HepG2 (cell line): ENCODE measurements around the gene ZC3H18. TPM values are rescaled to one million over a fixed set of nuclear protein-coding genes. Genes with fewer than 3 reads are reported as not detected.

ENCODE experiments used
- ARNT2 ChIP-seq: sonication (generic); formaldehyde crosslinking; IDR thresholded peaks from 2 replicates; pipeline ENCODE4 v1.8.0; 2022; ENCODE audit warnings: mild to moderate bottlenecking, low read depth, missing genetic modification reagents, moderate library complexity
- PAXIP1 ChIP-seq: sonication (generic); formaldehyde crosslinking; conservative IDR thresholded peaks from 2 replicates; pipeline ENCODE4 v1.4.0; 2020; ENCODE audit warnings: mild to moderate bottlenecking, missing genetic modification reagents, moderate library complexity
- RERE ChIP-seq: IDR thresholded peaks from 2 replicates; pipeline ENCODE4 v1.6.1; 2016; ENCODE audit warnings: low read depth, missing genetic modification reagents, missing compliant biosample characterization
- TCF7L2 ChIP-seq: IDR thresholded peaks from 2 replicates; pipeline ENCODE4 v1.6.1; 2011; ENCODE audit warnings: mild to moderate bottlenecking, low read depth, low read length, moderate library complexity
- THYN1 ChIP-seq: sonication (generic); formaldehyde crosslinking; IDR thresholded peaks from 2 replicates; pipeline ENCODE4 v1.8.1; 2023; ENCODE audit warnings: low read depth, mild to moderate bottlenecking, moderate library complexity, missing genetic modification reagents, borderline replicate concordance
- ZNF136 ChIP-seq: sonication (generic); formaldehyde crosslinking; IDR thresholded peaks from 2 replicates; pipeline ENCODE4 v1.8.1; 2022; ENCODE audit warnings: low read depth, mild to moderate bottlenecking, moderate library complexity, missing genetic modification reagents
- ZNF160 ChIP-seq: sonication (generic); formaldehyde crosslinking; IDR thresholded peaks from 2 replicates; pipeline ENCODE4 v1.8.0; 2022; ENCODE audit warnings: mild to moderate bottlenecking, inconsistent platforms, missing genetic modification reagents
- ZNF670 ChIP-seq: sonication (generic); formaldehyde crosslinking; IDR thresholded peaks from 2 replicates; pipeline ENCODE4 v1.8.0; 2022; ENCODE audit warnings: mild to moderate bottlenecking, missing genetic modification reagents, borderline replicate concordance
- ZNF850 ChIP-seq: sonication (generic); formaldehyde crosslinking; conservative IDR thresholded peaks from 2 replicates; pipeline ENCODE4 v1.9.0; 2021; ENCODE audit warnings: mild to moderate bottlenecking, missing genetic modification reagents
- ZSCAN12 ChIP-seq: sonication (generic); formaldehyde crosslinking; IDR thresholded peaks from 2 replicates; pipeline ENCODE4 v1.9.0; 2021; ENCODE audit warnings: mild to moderate bottlenecking, missing genetic modification reagents
- polyA plus RNA-seq, 8 experiments: library from polyadenylated mRNA; depleted of rRNA in 3 of 8; stranded (reverse) in 7 of 8; unstranded in 1 of 8; fragments of >200 nt; fragmentation: Illumina TruSeq in 4 of 8; extraction: Trizol in 4 of 8; gene quantifications; 2 replicates each; pipeline versions ENCODE4 v1.2.1 to v1.2.3, GENCODE V29; 2011 to 2016; ENCODE audit warnings: low read depth in 4 of 8, missing spikeins in 1 of 8, mixed read lengths in 1 of 8; ENCODE audit not compliant: insufficient read depth in 1 of 8
- total RNA-seq, 5 experiments: library from RNA; depleted of rRNA; stranded (reverse); fragments of >200 nt; fragmentation: Illumina TruSeq; extraction: Trizol; gene quantifications; 2 replicates each; pipeline ENCODE4 v1.2.3, GENCODE V29; 2016; ENCODE audit warnings: low read depth in 1 of 5
- TF ChIP-seq, protein P1 (sequence below): sonication (generic); formaldehyde crosslinking; IDR thresholded peaks from 2 replicates; pipeline ENCODE4 v1.4.0; 2020; ENCODE audit warnings: mild to moderate bottlenecking, missing genetic modification reagents, borderline replicate concordance
- TF ChIP-seq, protein P2 (sequence below): sonication (generic); formaldehyde crosslinking; IDR thresholded peaks from 2 replicates; pipeline ENCODE4 v1.5.0; 2020; ENCODE audit warnings: missing genetic modification reagents, mild to moderate bottlenecking, borderline replicate concordance

ZC3H18 gene
- total and polyA plus RNA-seq, 2 of the 13 experiments (the other 11 are each of a cell fraction or from before 2014, with no cell fraction given): 11.2 to 27.4 TPM

DNA sequence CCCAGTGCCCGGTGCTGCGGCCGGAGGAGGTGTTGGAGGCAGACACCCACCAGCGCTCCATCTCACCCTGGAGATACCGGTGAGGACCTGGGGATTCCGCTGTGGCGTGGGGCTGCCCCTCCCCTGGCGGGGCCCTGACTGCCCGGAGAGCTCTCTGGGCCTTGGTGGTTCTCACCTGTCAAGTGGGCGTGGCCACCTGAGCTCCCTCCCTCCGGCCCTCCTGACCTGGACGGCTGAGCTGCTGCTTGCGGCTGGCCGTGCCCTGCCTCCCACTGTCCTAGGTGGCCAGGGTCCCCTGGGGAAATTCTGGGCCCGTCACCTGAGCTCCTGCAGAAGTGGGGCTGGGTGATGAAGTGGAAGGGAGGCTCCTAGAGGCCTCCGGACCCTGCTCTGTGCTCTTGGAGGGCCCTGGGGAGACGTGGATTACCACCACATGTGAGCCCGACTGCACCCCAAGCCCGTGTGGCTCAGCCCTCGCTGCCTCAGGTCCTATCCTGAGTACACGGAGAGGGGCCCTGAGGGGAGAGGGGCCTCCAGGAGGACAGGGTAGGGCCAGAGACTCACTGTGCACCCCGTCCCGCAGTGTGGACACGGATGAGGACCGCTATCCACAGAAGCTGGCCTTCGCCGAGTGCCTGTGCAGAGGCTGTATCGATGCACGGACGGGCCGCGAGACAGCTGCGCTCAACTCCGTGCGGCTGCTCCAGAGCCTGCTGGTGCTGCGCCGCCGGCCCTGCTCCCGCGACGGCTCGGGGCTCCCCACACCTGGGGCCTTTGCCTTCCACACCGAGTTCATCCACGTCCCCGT, 69.2 kb downstream of the ZC3H18 start (continued):
- TF ChIP-seq RERE (CRISPR knock-in tag) (no peak), ZNF136 (no peak), PAXIP1 (CRISPR knock-in tag) (0 out of 2 replicates have a peak, but pooled peaks have one; percentile 26), ARNT2 (CRISPR knock-in tag) (0 out of 2 replicates have a peak, but pooled peaks have one; percentile 41), ZNF850 (CRISPR knock-in tag) (no peak), ZNF160 (no peak), THYN1 (no peak), ZNF670 (CRISPR knock-in tag) (no peak), TCF7L2 (no peak), ZSCAN12 (CRISPR knock-in tag) (no peak)
- TF ChIP-seq, protein P1, sequence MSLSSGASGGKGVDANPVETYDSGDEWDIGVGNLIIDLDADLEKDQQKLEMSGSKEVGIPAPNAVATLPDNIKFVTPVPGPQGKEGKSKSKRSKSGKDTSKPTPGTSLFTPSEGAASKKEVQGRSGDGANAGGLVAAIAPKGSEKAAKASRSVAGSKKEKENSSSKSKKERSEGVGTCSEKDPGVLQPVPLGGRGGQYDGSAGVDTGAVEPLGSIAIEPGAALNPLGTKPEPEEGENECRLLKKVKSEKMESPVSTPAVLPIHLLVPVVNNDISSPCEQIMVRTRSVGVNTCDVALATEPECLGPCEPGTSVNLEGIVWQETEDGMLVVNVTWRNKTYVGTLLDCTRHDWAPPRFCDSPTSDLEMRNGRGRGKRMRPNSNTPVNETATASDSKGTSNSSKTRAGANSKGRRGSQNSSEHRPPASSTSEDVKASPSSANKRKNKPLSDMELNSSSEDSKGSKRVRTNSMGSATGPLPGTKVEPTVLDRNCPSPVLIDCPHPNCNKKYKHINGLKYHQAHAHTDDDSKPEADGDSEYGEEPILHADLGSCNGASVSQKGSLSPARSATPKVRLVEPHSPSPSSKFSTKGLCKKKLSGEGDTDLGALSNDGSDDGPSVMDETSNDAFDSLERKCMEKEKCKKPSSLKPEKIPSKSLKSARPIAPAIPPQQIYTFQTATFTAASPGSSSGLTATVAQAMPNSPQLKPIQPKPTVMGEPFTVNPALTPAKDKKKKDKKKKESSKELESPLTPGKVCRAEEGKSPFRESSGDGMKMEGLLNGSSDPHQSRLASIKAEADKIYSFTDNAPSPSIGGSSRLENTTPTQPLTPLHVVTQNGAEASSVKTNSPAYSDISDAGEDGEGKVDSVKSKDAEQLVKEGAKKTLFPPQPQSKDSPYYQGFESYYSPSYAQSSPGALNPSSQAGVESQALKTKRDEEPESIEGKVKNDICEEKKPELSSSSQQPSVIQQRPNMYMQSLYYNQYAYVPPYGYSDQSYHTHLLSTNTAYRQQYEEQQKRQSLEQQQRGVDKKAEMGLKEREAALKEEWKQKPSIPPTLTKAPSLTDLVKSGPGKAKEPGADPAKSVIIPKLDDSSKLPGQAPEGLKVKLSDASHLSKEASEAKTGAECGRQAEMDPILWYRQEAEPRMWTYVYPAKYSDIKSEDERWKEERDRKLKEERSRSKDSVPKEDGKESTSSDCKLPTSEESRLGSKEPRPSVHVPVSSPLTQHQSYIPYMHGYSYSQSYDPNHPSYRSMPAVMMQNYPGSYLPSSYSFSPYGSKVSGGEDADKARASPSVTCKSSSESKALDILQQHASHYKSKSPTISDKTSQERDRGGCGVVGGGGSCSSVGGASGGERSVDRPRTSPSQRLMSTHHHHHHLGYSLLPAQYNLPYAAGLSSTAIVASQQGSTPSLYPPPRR: 0 out of 2 replicates have a peak, but pooled peaks have one; percentile 29
- TF ChIP-seq, protein P2, sequence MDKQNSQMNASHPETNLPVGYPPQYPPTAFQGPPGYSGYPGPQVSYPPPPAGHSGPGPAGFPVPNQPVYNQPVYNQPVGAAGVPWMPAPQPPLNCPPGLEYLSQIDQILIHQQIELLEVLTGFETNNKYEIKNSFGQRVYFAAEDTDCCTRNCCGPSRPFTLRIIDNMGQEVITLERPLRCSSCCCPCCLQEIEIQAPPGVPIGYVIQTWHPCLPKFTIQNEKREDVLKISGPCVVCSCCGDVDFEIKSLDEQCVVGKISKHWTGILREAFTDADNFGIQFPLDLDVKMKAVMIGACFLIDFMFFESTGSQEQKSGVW (CRISPR knock-in tag): no peak
